Right lung (tissue), 5 donors: ENCODE data around the gene CACNA1A. TPM values are rescaled to one million over a fixed set of nuclear protein-coding genes. Genes with fewer than 3 reads are reported as not detected.

ENCODE experiments used
- DNase-seq, 2 donors: peaks; one replicate each; pipeline ENCODE4 v3.0.0-alpha.2; 2013
- polyA plus RNA-seq, 5 donors: library from polyadenylated mRNA; unstranded; fragments of 120-200 nt; gene quantifications; one replicate each; pipeline versions ENCODE4 v1.2.1 to v1.2.3, GENCODE V29; 2013; ENCODE audit warnings: inconsistent platforms in 1 of 5, low replicate concordance in 1 of 5; ENCODE audit not compliant: insufficient read length in 5 of 5, insufficient read depth in 1 of 5

CACNA1A gene
- polyA plus RNA-seq, 5 donors = 3.2 to 5.0 (median 4.3) TPM

- peak in 1 of 2 donors; percentile 29 for DNase-seq
Observed at GRCh38 chr19:13165162-13165997, 340.9 kb downstream of the CACNA1A start.

DNA sequence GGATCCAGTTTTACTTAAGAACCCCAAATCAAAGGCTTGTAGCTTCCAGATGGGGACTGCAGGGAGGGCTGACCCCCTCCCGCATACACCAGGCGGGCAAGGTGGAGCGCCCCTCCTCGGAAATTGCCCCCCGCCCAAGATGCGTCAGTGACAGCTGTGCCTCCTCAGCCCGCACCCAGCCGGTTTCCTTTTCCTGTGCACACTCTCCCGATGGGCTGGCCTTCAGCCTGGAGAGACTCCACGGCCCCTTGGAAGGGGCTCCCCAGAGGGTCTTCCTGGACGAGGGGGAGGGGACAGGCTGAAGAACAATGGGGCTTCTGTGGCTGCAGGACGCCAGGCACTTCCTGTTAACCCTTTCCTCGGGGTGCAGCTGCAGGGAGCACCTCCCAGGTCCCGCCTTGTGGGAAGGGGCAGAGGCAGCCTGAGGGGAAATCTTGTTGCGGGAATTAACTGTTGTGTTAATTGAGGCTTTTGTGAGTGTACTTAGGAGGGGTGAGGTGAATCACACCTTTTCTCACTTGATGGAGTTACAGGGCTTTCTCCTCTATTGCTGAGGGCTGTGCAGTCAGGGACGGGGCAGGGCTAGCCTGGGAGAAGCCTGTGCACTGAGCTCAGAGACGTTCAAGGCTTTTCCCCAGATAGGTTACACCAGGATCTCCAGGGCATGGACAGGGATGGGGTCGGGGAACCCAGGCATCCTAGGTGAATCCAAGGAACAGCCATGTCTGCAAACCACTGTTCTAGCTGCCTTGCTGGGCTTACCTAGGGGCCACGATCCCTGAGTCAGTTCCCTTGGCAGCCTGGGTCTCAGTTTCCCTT, 341.7 kb downstream of the CACNA1A start:
- peak; percentile 97 for DNase-seq

DNA sequence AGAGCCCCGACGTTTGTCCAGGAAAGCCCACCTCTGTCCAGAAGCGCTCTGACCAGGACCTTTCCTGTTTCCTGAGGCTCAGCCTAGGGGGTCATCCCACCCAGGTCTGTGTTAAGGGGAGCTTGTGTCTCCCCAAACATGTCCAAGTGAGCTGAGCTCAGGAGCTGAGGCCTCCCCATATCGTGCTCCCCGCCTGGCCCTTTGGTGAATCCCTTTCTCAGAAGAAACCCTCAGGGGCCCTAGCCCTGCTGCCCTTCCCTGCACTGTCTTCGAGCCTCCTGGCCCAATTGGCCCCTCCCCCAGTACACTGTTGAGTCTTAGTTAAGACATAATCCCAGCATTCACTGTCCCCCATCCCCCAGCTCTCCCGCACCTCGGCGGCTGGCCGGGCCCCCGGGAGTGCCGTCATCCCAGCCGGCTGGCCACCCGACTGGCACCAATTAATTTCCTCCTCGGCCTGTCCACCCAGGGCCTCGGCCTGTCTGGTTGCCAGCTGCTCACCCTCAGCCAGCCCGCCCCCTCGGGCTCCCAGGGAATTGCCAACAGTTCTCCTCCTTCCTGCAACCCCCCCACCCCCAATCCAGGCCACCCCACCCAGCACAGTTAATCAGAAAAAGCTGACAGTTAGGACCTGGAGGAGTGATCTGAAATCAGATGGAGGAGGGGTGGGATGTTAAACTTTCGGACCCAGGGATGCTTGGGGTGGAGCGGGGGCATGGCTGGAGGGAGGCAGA, 342.5 kb downstream of the CACNA1A start:
- peak; percentile 87 to 90 for DNase-seq

- peak; percentile 97 to 98 for DNase-seq
Observed at GRCh38 chr19:13162724-13163608, 343.3 kb downstream of the CACNA1A start.

- DNase-seq = no peak
Observed at GRCh38 chr19:13160557-13160956, 345.7 kb downstream of the CACNA1A start.

- DNase-seq = no peak
Observed at GRCh38 chr19:13159713-13160112, 346.6 kb downstream of the CACNA1A start.
